ENCODE results near the gene SMIM20.
"Not testable (repeated sequence)": the region's sequence is repeated elsewhere in the genome, so short reads cannot be mapped to it uniquely, and the experiment has no call there.

SMIM20 gene

GRCh38 chr4:25906113-25906512, 7.9 kb upstream of the SMIM20 start:
- H3K27ac Mint-ChIP-seq; H3K4me1 Mint-ChIP-seq (ENCODE audit: low read depth); H3K9me3 Mint-ChIP-seq; H3K4me3 Mint-ChIP-seq; H3K36me3 Mint-ChIP-seq (ENCODE audit: low read depth): not testable (repeated sequence)
- H3K27me3 Mint-ChIP-seq (ENCODE audit: low read depth): peaks cover 13% of the 10 kb centered on the region

DNA sequence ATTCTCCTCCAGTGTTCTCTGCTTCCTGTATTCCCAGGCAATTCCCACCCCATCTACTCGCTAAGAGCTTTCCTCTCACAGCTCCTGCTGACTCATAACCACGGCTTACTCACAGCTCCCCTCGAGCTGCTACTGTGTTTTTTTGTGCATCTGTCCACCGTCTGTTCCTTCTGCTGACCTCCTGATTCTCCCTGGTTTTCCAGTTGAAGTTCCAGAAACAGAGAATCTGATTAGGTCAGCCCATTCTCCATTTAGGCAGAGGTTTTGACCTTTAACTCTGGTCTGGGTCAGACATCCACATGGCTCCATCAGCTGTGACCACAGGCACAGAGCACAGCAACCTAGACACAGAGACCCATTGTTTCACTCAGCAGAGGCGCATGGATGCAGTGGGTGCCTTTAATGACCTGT, 5.5 kb upstream of the SMIM20 start:
- Mint-ChIP-seq H3K36me3 (ENCODE audit: low read depth) (no peaks in the 10 kb centered on the region), H3K9me3 (no peaks in the 10 kb centered on the region), H3K27ac (no peak overlapping the region), H3K27me3 (ENCODE audit: low read depth) (peaks cover 20% of the 10 kb centered on the region), H3K4me3 (no peak overlapping the region), H3K4me1 (ENCODE audit: low read depth) (peaks cover 6% of the 10 kb centered on the region)

- Mint-ChIP-seq H3K27me3 (ENCODE audit: low read depth) (peaks cover 20% of the 10 kb centered on the region), H3K4me1 (ENCODE audit: low read depth) (peaks cover 14% of the 10 kb centered on the region), H3K27ac (no peak overlapping the region), H3K36me3 (ENCODE audit: low read depth) (peaks cover 2% of the 10 kb centered on the region), H3K4me3 (no peak overlapping the region), H3K9me3 (no peaks in the 10 kb centered on the region)
These were observed 2.7 kb upstream of the SMIM20 start for GRCh38 chr4:25911356-25911755.

- Mint-ChIP-seq H3K36me3 (ENCODE audit: low read depth) (peaks cover 2% of the 10 kb centered on the region), H3K27me3 (ENCODE audit: low read depth) (peaks cover 20% of the 10 kb centered on the region), H3K27ac (peak overlapping the region; percentile 98), H3K9me3 (no peaks in the 10 kb centered on the region), H3K4me1 (ENCODE audit: low read depth) (peaks cover 15% of the 10 kb centered on the region), H3K4me3 (peak overlapping the region; percentile 97)
These were observed 767 bp upstream of the SMIM20 start for GRCh38 chr4:25913056-25913850.

- H3K4me1 Mint-ChIP-seq (ENCODE audit: low read depth): peaks cover 15% of the 10 kb centered on the region
- H3K27me3 Mint-ChIP-seq (ENCODE audit: low read depth): peaks cover 13% of the 10 kb centered on the region
- H3K36me3 Mint-ChIP-seq (ENCODE audit: low read depth): peaks cover 2% of the 10 kb centered on the region
- H3K4me3 Mint-ChIP-seq: peak overlapping the region; percentile 97
- no peaks in the 10 kb centered on the region for H3K9me3 Mint-ChIP-seq
- peak overlapping the region; percentile 98 for H3K27ac Mint-ChIP-seq
These were observed 791 bp downstream of the SMIM20 start for GRCh38 chr4:25914670-25915352.

- Mint-ChIP-seq H3K4me1 (ENCODE audit: low read depth) (peaks cover 15% of the 10 kb centered on the region), H3K9me3 (no peaks in the 10 kb centered on the region), H3K27ac (peak overlapping the region; percentile 74), H3K36me3 (ENCODE audit: low read depth) (peaks cover 2% of the 10 kb centered on the region), H3K27me3 (ENCODE audit: low read depth) (peaks cover 7% of the 10 kb centered on the region), H3K4me3 (no peak overlapping the region)
These were observed 1.3 kb downstream of the SMIM20 start for GRCh38 chr4:25915353-25915705.

DNA sequence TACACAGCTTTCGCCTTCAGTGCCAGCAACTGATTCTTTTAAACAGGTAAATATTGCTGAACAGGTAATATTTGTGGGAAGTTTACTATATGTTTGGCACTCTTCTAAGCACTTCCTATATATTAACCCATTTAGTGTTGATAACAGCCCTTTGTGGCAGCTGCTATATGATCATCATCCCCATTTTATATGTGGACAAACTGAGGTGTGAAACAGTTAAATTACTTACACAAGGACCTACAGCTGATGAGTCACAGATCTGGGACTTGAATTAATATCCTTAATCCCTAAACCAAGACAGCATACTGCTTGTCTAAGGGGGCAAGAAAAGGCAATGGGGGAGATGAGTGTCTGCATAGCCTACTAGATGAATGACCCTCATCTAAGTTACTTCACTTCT, 2.9 kb downstream of the SMIM20 start:
- H3K4me1 Mint-ChIP-seq (ENCODE audit: low read depth): peaks cover 20% of the 10 kb centered on the region
- H3K27me3 Mint-ChIP-seq (ENCODE audit: low read depth): peaks cover 7% of the 10 kb centered on the region
- H3K36me3 Mint-ChIP-seq (ENCODE audit: low read depth): peaks cover 7% of the 10 kb centered on the region
- H3K27ac Mint-ChIP-seq: no peak overlapping the region
- no peaks in the 10 kb centered on the region for H3K9me3 Mint-ChIP-seq
- no peak overlapping the region for H3K4me3 Mint-ChIP-seq

DNA sequence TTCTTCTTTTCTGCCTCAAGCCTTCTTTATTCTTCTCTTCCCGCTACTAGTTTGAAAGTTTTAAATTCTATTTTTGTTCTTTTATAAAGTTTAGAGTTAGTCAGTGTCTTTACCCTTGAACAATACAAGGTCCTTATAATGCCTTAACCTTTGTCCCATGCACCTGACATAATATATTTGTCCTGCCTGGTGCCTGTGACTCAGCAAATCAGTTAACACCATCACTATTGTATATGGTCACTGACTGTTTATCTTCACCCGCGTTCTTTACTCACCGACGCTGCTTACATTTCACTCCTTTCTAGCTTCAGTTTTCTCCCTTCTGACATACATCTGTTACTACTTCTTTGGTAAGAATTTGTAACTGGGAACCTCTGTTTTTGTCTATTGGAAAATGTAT, 5.7 kb downstream of the SMIM20 start:
- Mint-ChIP-seq H3K27ac (no peak overlapping the region), H3K9me3 (no peaks in the 10 kb centered on the region), H3K27me3 (ENCODE audit: low read depth) (no peaks in the 10 kb centered on the region), H3K4me3 (no peak overlapping the region), H3K36me3 (ENCODE audit: low read depth) (peaks cover 7% of the 10 kb centered on the region), H3K4me1 (ENCODE audit: low read depth) (peaks cover 9% of the 10 kb centered on the region)

DNA sequence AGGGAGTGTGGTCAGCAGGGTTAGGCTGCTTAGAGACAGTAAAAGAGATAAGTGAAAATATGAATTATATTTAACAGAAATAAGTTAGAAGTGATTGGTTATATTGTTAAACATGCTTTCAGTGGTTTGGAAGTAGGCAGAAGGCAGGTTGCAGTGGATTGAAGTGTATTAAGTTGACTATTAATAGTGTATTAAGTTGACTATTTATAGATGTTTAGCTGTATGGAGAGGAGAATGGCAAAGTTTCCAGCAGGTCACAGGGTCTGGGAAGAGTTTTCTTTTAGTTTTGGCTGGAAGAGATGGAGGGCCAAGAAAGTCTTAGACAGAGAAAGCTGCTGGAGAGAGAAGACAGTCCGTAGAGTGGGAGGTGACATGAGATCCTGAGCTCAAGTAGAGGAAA, 7.9 kb downstream of the SMIM20 start:
- Mint-ChIP-seq H3K27me3 (ENCODE audit: low read depth) (no peaks in the 10 kb centered on the region), H3K36me3 (ENCODE audit: low read depth) (peaks cover 5% of the 10 kb centered on the region), H3K4me3 (no peak overlapping the region), H3K9me3 (no peaks in the 10 kb centered on the region), H3K4me1 (ENCODE audit: low read depth) (peaks cover 5% of the 10 kb centered on the region), H3K27ac (no peak overlapping the region)

DNA sequence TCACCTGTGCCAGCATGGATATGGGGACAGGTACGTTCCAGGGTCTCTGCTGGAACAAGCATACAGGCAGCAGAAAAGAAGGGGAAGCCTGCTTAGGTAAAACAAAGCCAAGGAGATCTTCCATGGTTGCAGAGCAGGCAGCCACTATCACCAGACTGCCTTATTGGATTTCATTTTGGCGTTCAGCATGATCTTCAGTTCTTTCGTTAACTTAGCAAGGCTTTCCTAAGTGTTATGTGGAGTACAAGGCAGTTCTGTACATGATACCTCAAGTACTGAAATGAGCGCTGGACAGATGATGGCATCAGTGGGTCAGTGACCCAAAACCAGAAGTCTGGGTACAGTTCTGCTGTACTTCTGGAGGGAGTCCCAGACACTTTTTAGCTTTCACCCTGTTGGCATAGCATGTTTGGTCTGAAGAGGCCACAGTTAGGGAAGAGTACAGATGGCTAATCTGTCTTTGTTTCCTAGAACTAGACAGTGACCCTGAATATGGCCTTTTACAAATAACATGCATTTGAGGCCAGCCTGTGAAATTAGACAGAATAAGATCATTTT, 8.9 kb downstream of the SMIM20 start:
- Mint-ChIP-seq H3K36me3 (ENCODE audit: low read depth) (peaks cover 5% of the 10 kb centered on the region), H3K4me3 (no peak overlapping the region), H3K27ac (no peak overlapping the region)

GRCh38 chr4:25923745-25924144, 9.7 kb downstream of the SMIM20 start:
- Mint-ChIP-seq H3K27ac (no peak overlapping the region), H3K27me3 (ENCODE audit: low read depth) (no peaks in the 10 kb centered on the region), H3K9me3 (no peaks in the 10 kb centered on the region), H3K4me1 (ENCODE audit: low read depth) (peaks cover 5% of the 10 kb centered on the region), H3K36me3 (ENCODE audit: low read depth) (peaks cover 5% of the 10 kb centered on the region), H3K4me3 (no peak overlapping the region)

More for the DNA sequence above, 8.9 kb downstream of the SMIM20 start:
- Mint-ChIP-seq H3K9me3 (no peaks in the 10 kb centered on the region), H3K27me3 (ENCODE audit: low read depth) (no peaks in the 10 kb centered on the region), H3K4me1 (ENCODE audit: low read depth) (peaks cover 5% of the 10 kb centered on the region)

DNA sequence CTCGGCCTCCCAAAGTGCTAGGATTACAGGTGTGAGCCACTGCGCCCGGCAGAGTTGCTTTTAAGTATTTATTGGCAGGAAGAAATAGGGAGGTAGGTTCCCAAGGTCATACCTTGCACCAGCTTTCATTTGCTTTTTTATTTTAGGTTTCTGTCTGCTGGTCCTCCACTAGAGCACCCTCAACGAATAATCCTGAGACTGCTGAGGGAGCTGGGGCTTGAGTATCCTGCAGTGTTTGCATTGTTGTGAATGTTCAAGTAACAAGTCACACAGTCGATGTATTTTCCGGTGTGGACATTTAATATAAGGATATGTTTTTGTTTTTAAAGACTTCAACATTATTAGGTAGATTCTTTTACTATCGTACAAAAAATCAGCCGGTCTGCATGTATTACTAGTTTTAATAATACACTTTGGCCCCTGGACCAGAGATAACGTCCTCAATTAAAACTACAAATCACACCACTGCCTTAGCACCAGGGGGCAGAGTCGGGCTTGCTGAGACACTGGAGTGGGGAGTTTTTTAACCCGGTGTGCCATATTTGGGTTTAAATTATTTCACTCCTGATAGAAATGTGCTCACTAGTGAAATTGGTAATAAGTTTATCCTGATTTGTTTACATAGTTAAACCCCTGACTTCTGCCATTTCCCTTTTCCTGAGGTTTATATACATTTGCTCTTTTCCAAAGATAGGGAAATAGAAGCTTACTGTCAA, 11.6 kb downstream of the SMIM20 start:
- peaks cover 5% of the 10 kb centered on the region for H3K4me1 Mint-ChIP-seq (ENCODE audit: low read depth)
- H3K27me3 Mint-ChIP-seq (ENCODE audit: low read depth): no peaks in the 10 kb centered on the region
- no peaks in the 10 kb centered on the region for H3K9me3 Mint-ChIP-seq
- no peak overlapping the region for H3K4me3 Mint-ChIP-seq
- no peak overlapping the region for H3K27ac Mint-ChIP-seq
- H3K36me3 Mint-ChIP-seq (ENCODE audit: low read depth): peaks cover 5% of the 10 kb centered on the region

GRCh38 chr4:25926462-25926861, 12.4 kb downstream of the SMIM20 start:
- no peaks in the 10 kb centered on the region for H3K9me3 Mint-ChIP-seq
- no peak overlapping the region for H3K4me3 Mint-ChIP-seq
- H3K27me3 Mint-ChIP-seq (ENCODE audit: low read depth): no peaks in the 10 kb centered on the region
- no peaks in the 10 kb centered on the region for H3K36me3 Mint-ChIP-seq (ENCODE audit: low read depth)
- no peaks in the 10 kb centered on the region for H3K4me1 Mint-ChIP-seq (ENCODE audit: low read depth)
- H3K27ac Mint-ChIP-seq: no peak overlapping the region

GRCh38 chr4:25927361-25928195, 13.6 kb downstream of the SMIM20 start:
- H3K4me1 Mint-ChIP-seq (ENCODE audit: low read depth): no peaks in the 10 kb centered on the region
- H3K36me3 Mint-ChIP-seq (ENCODE audit: low read depth): no peaks in the 10 kb centered on the region
- no peak overlapping the region for H3K4me3 Mint-ChIP-seq
- no peaks in the 10 kb centered on the region for H3K9me3 Mint-ChIP-seq
- H3K27me3 Mint-ChIP-seq (ENCODE audit: low read depth): no peaks in the 10 kb centered on the region
- H3K27ac Mint-ChIP-seq: no peak overlapping the region

Data from T-helper 1 cell treated with Interleukin-12 subunit alpha and Interleukin-12 subunit beta and Interleukin-4 antibody, amounts not matched to agents 30 μg/mL and 1 μg/mL, for 36 hours (primary cell).